GM13977 (cell line): ENCODE measurements around the gene WNK2.

ENCODE experiments used
- DNase-seq: peaks from one replicate; pipeline ENCODE4 v3.0.0; 2012; ENCODE audit warnings: low spot score
- in situ Hi-C: fragments of 300-500 bp; cut with MboI; formaldehyde crosslinking; loops from one replicate; pipeline ENCODE4 v1.12.0; 2022; ENCODE audit warnings: low sequenced_read_pairs, low pct_unique_long_range_greater_than_20kb, mixed read lengths, inconsistent platforms; ENCODE audit not compliant: unreplicated experiment
- TF ChIP-seq, protein P1 (sequence below): IDR thresholded peaks from 2 replicates; pipeline ENCODE4 v1.5.1; 2012; ENCODE audit warnings: mild to moderate bottlenecking, control low read depth; ENCODE audit not compliant: insufficient read depth; ENCODE audit errors: extremely low read depth, missing control alignments

Gene WNK2

DNA sequence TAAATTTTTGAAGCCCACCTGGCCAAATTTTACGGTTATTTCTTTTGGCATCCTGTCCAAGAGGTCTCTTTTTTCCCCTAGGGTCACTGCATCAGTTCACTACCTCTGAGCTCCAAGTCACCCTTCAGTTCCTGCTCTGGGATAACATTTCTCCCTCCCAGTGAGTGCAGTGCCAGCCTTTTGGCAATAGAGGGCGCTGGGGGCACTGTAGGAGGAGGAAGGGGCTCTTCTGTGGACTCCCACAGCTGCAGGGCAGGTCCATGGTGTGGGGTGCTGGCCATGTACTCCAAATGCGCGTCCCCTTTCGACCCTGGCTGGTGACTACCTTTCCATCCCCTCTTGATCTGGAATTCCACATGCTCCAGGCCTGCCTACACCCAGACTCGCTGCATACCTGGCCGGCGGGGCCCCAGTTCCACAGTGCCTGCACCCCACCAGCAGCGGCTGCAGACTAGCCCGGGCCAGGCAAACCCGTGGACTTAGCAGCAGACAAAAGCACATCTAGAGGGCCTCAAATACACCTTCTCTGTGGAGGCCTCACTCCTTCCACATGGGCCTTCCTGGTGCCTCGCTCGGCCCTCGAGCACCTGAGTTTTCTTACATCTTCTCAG, 29.5 kb upstream of the WNK2 start:
- in situ Hi-C loops, result loop anchor here (25.0 kb wide), 1 partner anchor 158 kb away; no protein-coding TSS in a partner anchor
- peak; percentile 59 for DNase-seq
- TF ChIP-seq, protein P1, sequence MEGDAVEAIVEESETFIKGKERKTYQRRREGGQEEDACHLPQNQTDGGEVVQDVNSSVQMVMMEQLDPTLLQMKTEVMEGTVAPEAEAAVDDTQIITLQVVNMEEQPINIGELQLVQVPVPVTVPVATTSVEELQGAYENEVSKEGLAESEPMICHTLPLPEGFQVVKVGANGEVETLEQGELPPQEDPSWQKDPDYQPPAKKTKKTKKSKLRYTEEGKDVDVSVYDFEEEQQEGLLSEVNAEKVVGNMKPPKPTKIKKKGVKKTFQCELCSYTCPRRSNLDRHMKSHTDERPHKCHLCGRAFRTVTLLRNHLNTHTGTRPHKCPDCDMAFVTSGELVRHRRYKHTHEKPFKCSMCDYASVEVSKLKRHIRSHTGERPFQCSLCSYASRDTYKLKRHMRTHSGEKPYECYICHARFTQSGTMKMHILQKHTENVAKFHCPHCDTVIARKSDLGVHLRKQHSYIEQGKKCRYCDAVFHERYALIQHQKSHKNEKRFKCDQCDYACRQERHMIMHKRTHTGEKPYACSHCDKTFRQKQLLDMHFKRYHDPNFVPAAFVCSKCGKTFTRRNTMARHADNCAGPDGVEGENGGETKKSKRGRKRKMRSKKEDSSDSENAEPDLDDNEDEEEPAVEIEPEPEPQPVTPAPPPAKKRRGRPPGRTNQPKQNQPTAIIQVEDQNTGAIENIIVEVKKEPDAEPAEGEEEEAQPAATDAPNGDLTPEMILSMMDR, result peak; percentile 65

DNA sequence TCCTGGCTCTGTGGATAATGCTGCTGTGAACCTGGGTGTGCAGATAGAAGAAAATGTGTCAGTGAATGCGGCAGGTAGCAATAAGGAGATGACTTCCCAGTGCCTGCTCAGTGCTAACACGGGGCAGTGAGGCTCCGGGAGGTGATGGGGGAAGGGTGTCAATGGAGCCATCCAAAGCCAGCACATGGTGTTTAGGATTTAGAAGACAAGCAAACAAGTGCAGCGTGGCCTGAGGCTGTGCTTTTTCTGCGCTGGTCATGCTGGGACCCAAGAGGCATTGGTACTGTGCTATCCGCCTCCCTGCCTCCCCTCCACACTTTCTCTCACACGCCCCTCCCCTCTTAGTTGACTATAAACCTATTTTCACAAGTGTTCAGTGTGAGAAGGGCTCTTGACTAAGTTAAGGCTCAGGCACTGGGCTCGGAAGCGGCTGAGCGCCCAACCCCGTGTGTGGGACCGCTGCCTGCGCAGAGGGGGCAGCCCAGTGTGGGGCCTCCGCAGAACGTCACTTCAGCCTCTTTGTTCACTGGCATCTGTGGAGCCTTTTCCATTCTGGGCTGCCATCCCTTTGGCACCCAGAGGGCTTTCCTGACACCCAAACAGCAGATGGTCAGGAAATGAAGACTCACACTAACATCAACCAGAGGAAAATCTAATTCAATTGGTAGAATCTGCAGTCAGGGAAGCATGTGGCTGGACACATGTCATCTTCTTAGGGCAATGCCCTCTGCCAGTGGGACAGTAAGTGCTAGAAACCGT, 28.0 kb upstream of the WNK2 start:
- no peak for DNase-seq
- TF ChIP-seq, protein P1, result no peak
- in situ Hi-C loops, result loop anchor here (25.0 kb wide), 1 partner anchor 156 kb away; no protein-coding TSS in a partner anchor

DNA sequence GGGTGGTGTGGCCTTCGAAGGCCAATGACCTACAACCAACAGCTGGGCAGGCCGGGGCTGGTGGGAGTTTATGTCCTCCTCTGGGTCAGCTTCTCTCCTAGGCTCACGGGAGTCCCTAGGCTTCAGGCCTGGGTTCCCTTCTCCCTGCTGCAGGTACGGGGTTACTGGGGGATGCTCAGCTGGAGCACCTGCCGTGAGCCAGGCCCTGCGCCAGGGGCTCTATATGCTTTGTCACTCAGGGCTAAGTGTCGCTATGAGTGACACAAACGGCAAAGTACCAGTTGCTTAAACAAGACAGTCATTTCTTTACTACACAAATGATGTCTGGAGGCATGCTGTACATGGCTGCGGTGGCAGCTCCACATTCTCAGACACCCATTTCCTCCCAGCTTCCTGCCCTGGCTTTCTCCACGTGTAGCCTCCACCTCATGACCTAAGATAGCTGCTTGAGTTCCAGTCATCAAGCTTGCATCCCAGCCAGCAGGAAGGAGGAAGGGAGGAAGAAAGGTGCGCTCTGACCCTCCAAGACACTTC, 27.4 kb upstream of the WNK2 start:
- peak; percentile 76 for DNase-seq
- TF ChIP-seq, protein P1, result no peak
- in situ Hi-C loops, result loop anchor here (25.0 kb wide), 1 partner anchor 156 kb away; no protein-coding TSS in a partner anchor

DNA sequence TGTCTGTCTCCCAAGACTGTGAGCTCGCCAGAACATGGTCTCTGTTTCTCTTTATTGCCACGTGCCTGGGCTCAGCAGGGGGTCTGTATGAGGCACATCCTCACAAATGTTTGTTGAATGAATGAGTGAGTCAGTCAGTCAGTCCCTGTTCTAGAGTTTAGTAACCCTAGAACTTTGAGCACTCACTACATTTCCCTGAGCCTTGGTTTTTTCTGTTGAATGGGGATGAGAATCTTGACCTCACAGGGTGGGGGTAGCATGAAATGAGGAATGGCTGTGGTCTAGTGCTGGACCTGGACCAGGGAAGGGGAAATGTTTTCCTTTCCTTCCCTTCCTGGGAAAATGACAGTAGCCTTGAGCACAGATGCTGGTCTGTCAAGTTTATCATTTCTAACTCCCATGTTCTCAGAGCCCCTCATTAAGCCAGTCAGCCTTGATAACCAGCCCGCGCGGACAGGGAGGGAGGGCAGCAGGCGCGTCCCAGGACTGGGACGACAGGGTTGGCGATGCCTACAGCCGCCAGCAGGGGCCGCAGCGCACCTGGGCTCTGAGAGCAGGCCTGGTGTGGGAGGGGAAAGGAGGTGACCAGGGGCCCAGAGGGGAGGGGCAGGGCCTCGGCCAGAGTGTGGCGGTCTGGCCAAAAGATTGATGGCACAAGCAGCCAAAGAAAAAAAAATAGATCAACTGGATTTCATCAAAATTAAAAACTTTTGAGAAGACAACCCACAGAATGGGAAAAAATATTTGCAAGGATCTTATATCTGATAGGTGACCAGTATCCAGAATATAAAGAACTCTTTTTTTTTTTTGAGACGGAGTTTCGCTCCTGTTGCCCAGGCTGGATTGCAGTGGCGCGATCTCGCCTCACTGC, 24.1 kb upstream of the WNK2 start:
- TF ChIP-seq, protein P1, result peak; percentile 100
- peak; percentile 91 for DNase-seq
- in situ Hi-C loops, result loop anchor here (25.0 kb wide), 1 partner anchor 152 kb away; no protein-coding TSS in a partner anchor

DNA sequence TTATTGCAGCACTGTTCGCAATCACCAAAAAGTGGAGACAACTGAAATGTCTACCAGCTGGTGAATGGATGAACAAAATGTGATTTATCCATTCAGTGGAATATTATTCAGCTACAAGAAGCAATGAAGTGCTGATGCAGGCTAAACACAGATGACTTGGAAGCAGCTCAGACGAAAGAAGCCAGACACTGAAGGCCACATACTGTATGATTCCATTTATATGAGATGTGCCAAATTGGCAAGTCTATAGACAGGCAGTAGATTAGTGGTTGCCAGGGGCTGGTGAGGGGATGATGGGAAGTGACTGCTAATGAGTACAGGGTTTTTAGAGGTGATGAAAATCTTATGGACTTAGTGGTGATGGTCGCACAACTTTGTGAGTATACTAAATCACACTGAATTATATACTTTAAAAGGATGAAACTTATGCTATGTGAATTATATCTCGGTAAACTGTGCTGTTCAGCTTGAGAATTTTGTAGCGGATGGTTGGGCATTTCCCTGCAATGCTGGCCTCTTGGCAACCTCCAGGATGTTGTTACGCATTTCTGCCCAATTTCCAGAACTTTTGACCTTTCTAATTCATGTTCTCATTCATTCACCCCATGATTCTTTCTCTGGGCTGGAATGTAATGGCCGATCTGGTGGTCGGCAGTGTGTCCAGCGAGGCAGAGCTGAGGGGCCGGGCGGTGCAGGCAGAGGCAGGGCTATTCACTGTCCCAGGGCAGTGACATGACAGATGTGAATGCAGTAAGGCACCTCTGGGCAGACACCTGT, 22.0 kb upstream of the WNK2 start:
- in situ Hi-C loops, result loop anchor here (25.0 kb wide), 1 partner anchor 150 kb away; no protein-coding TSS in a partner anchor
- DNase-seq, result no peak
- TF ChIP-seq, protein P1, result no peak
